Thoracic aorta (tissue), 2 donors: ENCODE measurements around the gene ZFP92. TPM values are rescaled to one million over a fixed set of nuclear protein-coding genes. Genes with fewer than 3 reads are reported as not detected.

ENCODE experiments used
- ATAC-seq: fragments of 150-250 bp; one replicate; pipeline ENCODE4 v1.8.0; 2017; ENCODE audit warnings: low read depth; ENCODE audit not compliant: insufficient number of reproducible peaks, low FRiP score
- DNase-seq: peaks from one replicate; pipeline ENCODE4 v3.0.0-alpha.2; 2020; ENCODE audit warnings: low spot score
- H3K27ac ChIP-seq, 2 donors: fragments of 200-600 bp; sonication (generic); 1 replicate in 1 of 2; 2 replicates in 1 of 2; pipeline ENCODE4 v1.5.1; 2016; ENCODE audit warnings: mild to moderate bottlenecking in 2 of 2, moderate library complexity in 2 of 2
- H3K27me3 ChIP-seq: fragments of 200-600 bp; sonication (generic); replicated peaks from 2 replicates; pipeline ENCODE4 v1.6.0; 2016; ENCODE audit warnings: mild to moderate bottlenecking; ENCODE audit not compliant: insufficient read depth
- H3K36me3 ChIP-seq: fragments of 200-600 bp; sonication (generic); one replicate; pipeline ENCODE4 v1.5.1; 2016
- H3K4me1 ChIP-seq, 2 donors: fragments of 200-600 bp; sonication (generic); 1 replicate in 1 of 2; 2 replicates in 1 of 2; pipeline versions ENCODE4 v1.5.1 to v1.6.0; 2016; ENCODE audit warnings: low read depth in 2 of 2, mild to moderate bottlenecking in 1 of 2; ENCODE audit not compliant: control insufficient read depth in 1 of 2
- H3K4me3 ChIP-seq: fragments of 200-600 bp; sonication (generic); 2 replicates; pipeline ENCODE4 v1.5.1; 2016; ENCODE audit warnings: mild to moderate bottlenecking
- H3K9me3 ChIP-seq: fragments of 200-600 bp; sonication (generic); 2 replicates; pipeline ENCODE4 v1.5.1; 2016
- total RNA-seq, 2 donors: library from RNA; depleted of rRNA; stranded (reverse); fragments of >200 nt; gene quantifications; one replicate each; pipeline versions ENCODE4 v1.1.0 to v1.2.3, GENCODE V29; 2016
- TF ChIP-seq, protein P1 (sequence below): fragments of 200-600 bp; sonication (generic); IDR thresholded peaks from one replicate; pipeline ENCODE4 v1.5.1; 2019; ENCODE audit warnings: antibody characterized with exemption

ZFP92 gene
- total RNA-seq, 2 donors from 2014 or later, result 0.95 to 1.2 TPM

DNA sequence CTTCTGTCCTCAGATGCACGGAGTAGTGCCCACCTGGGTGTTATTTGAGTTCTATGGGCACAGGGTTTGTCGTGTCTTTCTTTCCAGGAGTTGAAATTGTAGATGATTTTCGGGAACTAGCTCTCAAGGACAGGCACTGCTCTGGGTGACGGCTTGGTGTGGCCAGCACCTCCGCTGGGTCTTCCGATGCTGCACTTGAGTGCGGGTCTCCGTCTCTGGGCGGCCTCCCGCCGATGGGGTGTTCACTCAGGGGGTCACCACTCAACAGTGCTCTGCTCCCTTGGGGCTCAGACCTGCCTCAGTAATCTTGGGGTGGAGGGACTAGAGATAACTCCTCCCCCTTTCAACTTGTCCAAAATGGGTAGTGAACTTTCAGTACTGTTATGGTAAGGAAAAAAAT lies 2.5 kb downstream of the ZFP92 start:
- H3K4me1 ChIP-seq, result no peaks in the 10 kb centered on the region
- H3K27ac ChIP-seq, result no peak overlapping the region
- no peaks in the 10 kb centered on the region for H3K9me3 ChIP-seq
- H3K27me3 ChIP-seq, result no peaks in the 10 kb centered on the region
- no peak for ATAC-seq
- no peaks in the 10 kb centered on the region for H3K36me3 ChIP-seq
- DNase-seq, result no peak
- H3K4me3 ChIP-seq, result no peak overlapping the region
- TF ChIP-seq, protein P1, sequence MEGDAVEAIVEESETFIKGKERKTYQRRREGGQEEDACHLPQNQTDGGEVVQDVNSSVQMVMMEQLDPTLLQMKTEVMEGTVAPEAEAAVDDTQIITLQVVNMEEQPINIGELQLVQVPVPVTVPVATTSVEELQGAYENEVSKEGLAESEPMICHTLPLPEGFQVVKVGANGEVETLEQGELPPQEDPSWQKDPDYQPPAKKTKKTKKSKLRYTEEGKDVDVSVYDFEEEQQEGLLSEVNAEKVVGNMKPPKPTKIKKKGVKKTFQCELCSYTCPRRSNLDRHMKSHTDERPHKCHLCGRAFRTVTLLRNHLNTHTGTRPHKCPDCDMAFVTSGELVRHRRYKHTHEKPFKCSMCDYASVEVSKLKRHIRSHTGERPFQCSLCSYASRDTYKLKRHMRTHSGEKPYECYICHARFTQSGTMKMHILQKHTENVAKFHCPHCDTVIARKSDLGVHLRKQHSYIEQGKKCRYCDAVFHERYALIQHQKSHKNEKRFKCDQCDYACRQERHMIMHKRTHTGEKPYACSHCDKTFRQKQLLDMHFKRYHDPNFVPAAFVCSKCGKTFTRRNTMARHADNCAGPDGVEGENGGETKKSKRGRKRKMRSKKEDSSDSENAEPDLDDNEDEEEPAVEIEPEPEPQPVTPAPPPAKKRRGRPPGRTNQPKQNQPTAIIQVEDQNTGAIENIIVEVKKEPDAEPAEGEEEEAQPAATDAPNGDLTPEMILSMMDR, result no peak

- Histone ChIP-seq H3K4me1 (no peaks in the 10 kb centered on the region), H3K27me3 (no peaks in the 10 kb centered on the region), H3K36me3 (no peaks in the 10 kb centered on the region), H3K9me3 (no peaks in the 10 kb centered on the region), H3K4me3 (no peak overlapping the region), H3K27ac (no peak overlapping the region)
- TF ChIP-seq, protein P1, result no peak
- no peak for DNase-seq
- ATAC-seq, result no peak
These were observed 3.7 kb downstream of the ZFP92 start for GRCh38 chrX:153414856-153415510.

DNA sequence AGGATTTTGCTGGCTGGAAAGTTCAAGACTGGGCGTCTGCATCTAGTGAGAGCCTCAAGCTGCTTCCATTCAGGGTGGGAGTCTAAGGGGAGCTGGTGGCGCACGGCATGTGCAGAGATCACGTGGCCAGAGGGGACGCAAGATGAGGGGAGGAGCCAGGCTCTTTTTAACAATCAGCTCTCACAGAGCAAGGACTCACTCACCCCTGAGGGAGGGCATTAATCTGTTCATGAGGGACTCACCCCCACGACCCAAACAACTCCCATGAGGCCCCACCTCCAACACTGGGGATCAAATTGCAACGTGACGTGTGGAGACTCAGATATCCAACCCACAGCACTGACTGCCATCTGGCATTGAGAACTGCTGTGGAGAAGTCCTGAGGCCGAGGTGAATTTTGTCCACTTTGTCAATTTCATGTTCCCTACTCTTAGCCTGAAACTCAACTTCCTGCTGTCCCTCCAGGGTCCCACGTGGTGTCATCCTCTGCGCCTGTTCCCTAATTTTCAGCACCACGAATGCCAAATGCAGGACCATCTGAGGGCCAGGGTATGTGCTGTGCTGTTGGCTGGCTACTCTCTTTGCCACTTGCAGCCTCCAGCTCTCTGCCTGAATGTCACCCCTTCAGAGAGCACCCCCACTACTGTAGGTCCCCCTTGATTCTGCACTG lies 5.6 kb downstream of the ZFP92 start:
- Histone ChIP-seq H3K27ac (no peak overlapping the region), H3K9me3 (no peaks in the 10 kb centered on the region), H3K36me3 (no peaks in the 10 kb centered on the region), H3K4me1 (no peaks in the 10 kb centered on the region), H3K27me3 (no peaks in the 10 kb centered on the region), H3K4me3 (no peak overlapping the region)
- no peak for DNase-seq
- no peak for ATAC-seq
- TF ChIP-seq, protein P1, result no peak

DNA sequence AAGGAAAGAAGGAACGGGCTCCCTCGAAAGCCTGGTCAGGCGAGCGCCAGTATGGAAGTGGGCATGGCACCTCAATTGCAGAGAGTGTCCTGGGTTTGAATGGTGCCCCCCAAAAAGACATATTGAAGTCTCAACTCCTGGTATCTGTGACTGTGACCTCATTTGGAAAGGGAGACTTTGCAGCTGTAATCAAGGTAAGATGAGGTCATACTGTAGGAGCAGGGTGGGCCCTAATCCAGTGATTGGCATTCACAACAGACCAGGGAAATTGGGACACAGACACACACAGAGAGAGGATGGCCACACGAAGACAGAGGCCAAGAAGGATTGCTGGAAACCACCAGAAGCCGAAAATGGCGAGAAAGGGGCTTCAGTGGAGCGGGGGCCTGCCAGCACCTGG lies 6.4 kb downstream of the ZFP92 start:
- DNase-seq (no peak), ATAC-seq (no peak)
- H3K4me3 ChIP-seq, result no peak overlapping the region
- no peaks in the 10 kb centered on the region for H3K9me3 ChIP-seq
- H3K27me3 ChIP-seq, result no peaks in the 10 kb centered on the region
- no peak overlapping the region for H3K27ac ChIP-seq
- TF ChIP-seq, protein P1, result no peak
- H3K4me1 ChIP-seq, result no peaks in the 10 kb centered on the region
- no peaks in the 10 kb centered on the region for H3K36me3 ChIP-seq

DNA sequence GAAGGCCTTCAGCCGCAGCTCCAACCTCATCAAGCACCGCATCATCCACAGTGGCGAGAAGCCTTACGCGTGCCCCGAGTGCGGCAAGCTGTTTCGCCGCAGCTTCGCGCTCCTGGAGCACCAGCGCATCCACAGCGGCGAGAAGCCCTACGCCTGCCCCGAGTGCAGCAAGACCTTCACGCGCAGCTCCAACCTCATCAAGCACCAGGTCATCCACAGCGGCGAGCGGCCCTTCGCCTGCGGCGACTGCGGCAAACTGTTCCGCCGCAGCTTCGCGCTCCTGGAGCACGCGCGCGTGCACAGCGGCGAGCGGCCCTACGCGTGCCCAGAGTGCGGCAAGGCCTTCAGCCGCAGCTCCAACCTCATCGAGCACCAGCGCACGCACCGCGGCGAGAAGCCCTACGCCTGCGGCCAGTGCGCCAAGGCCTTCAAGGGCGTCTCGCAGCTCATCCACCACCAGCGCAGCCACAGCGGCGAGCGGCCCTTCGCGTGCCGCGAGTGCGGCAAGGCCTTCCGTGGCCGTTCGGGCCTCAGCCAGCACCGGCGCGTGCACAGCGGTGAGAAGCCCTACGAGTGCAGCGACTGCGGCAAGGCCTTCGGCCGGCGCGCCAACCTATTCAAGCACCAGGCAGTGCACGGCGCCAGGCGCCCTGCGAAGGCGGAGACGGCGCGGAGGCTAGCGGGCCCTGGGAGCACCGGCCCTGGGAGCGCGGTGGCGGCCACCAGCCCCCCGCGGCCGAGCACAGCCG lies 9.8 kb downstream of the ZFP92 start:
- DNase-seq (no peak), ATAC-seq (no peak)
- Histone ChIP-seq H3K4me3 (no peak overlapping the region), H3K9me3 (no peaks in the 10 kb centered on the region), H3K27ac (no peak overlapping the region), H3K36me3 (no peaks in the 10 kb centered on the region), H3K4me1 (no peaks in the 10 kb centered on the region), H3K27me3 (no peaks in the 10 kb centered on the region)
- TF ChIP-seq, protein P1, result no peak
